ENCODE results near the gene OR7G2.
"Not testable (repeated sequence)": the region's sequence is repeated elsewhere in the genome, so short reads cannot be mapped to it uniquely, and the experiment has no call there.

DNA sequence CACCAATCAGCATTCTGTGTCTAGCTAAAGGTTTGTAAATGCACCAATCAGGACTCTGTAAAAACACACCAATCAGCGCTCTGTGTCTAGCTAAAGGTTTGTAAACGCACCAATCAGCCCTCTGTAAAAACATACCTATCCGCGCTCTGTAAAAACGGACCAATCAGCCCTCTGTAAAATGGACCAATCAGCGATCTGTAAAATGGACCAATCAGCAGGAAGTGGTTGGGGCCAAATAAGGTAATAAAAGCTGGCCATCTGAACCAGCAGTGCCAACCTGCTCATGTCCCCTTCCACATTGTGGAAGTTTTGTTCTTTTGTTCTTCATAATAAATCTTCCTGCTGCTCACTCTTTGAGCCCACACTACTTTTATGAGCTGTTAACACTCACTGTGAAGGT, 53.6 kb downstream of the OR7G2 start:
- TF ChIP-seq, protein P1, sequence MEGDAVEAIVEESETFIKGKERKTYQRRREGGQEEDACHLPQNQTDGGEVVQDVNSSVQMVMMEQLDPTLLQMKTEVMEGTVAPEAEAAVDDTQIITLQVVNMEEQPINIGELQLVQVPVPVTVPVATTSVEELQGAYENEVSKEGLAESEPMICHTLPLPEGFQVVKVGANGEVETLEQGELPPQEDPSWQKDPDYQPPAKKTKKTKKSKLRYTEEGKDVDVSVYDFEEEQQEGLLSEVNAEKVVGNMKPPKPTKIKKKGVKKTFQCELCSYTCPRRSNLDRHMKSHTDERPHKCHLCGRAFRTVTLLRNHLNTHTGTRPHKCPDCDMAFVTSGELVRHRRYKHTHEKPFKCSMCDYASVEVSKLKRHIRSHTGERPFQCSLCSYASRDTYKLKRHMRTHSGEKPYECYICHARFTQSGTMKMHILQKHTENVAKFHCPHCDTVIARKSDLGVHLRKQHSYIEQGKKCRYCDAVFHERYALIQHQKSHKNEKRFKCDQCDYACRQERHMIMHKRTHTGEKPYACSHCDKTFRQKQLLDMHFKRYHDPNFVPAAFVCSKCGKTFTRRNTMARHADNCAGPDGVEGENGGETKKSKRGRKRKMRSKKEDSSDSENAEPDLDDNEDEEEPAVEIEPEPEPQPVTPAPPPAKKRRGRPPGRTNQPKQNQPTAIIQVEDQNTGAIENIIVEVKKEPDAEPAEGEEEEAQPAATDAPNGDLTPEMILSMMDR (IDR thresholded peaks at IDR 0.05; ENCODE audit: low read depth, low read length) = not testable (repeated sequence)
- TF ChIP-seq POLR2A (IDR thresholded peaks at IDR 0.05; ENCODE audit: extremely low read depth, insufficient read length) = not testable (repeated sequence)
